Right atrium auricular region (tissue), 2 donors: ENCODE measurements around the gene NHLRC1. TPM values are rescaled to one million over a fixed set of nuclear protein-coding genes. Genes with fewer than 3 reads are reported as not detected.

Experiments
- DNase-seq: peaks from one replicate; pipeline ENCODE4 v3.0.0-alpha.2; 2019; ENCODE audit warnings: low spot score
- H3K27ac ChIP-seq, 2 donors: fragments of 200-600 bp; sonication (generic); 1 replicate in 1 of 2; 2 replicates in 1 of 2; pipeline ENCODE4 v1.5.1; 2016 to 2019
- H3K27me3 ChIP-seq, 2 donors: fragments of 200-600 bp; sonication (generic); one replicate each; pipeline versions ENCODE4 v1.5.1 to v1.6.0; 2017 to 2019
- H3K36me3 ChIP-seq: fragments of 200-600 bp; sonication (generic); one replicate; pipeline ENCODE4 v1.5.1; 2016
- H3K4me1 ChIP-seq, 2 donors: fragments of 200-600 bp; sonication (generic); one replicate each; pipeline versions ENCODE4 v1.5.1 to v1.6.0; 2017 to 2019
- H3K4me3 ChIP-seq, 2 donors: fragments of 200-600 bp; sonication (generic); 1 replicate in 1 of 2; 2 replicates in 1 of 2; pipeline ENCODE4 v1.5.1; 2017 to 2019; ENCODE audit warnings: mild to moderate bottlenecking in 1 of 2, moderate library complexity in 1 of 2
- H3K9me3 ChIP-seq, 2 donors: fragments of 200-600 bp; sonication (generic); one replicate each; pipeline ENCODE4 v1.5.1; 2019
- CTCF ChIP-seq, 2 donors: fragments of 200-600 bp; sonication (generic); IDR thresholded peaks; one replicate each; pipeline ENCODE4 v1.5.1; 2019; ENCODE audit warnings: antibody characterized with exemption in 2 of 2
- total RNA-seq, 2 donors: library from RNA; depleted of rRNA; stranded (reverse); fragments of >200 nt; gene quantifications; one replicate each; pipeline ENCODE4 v1.1.0, GENCODE V29; 2016

The NHLRC1 gene
- total RNA-seq, 2 donors from 2014 or later, result 1.8 to 2.4 TPM

DNA sequence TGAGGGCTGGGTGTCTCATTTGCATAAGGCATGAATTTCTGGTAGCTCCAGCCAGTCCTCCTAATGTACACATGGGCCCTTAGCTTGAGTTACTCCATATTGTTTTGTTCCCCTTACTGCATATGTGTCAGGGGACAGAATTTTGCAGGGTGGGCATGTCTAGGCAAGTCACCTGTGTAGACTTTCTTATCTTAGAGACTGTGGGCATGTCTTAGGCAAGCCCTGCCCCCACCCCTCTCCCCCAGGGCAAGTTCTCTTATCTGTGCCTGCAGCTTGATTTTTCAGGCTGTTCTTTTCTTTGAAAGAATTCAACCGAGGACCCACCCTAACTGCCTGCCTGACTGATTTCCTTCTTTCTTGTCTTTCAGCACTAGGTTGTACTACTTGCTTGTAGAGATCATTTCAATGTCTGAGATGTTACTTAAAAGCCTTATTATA is 32.1 kb downstream of the NHLRC1 start:
- no peak for DNase-seq
- TF ChIP-seq CTCF (IDR thresholded peaks at IDR 0.05), result no peak
- H3K9me3 ChIP-seq, result no peaks in the 10 kb centered on the region

GRCh38 chr6:18088419-18089296 is 33.8 kb downstream of the NHLRC1 start:
- H3K9me3 ChIP-seq, result no peaks in the 10 kb centered on the region
- no peak overlapping the region for H3K4me3 ChIP-seq
- no peaks in the 10 kb centered on the region for H3K27me3 ChIP-seq
- H3K27ac ChIP-seq, result no peak overlapping the region
- no peaks in the 10 kb centered on the region for H3K4me1 ChIP-seq
- DNase-seq, result no peak
- no peaks in the 10 kb centered on the region for H3K36me3 ChIP-seq
- TF ChIP-seq CTCF (IDR thresholded peaks at IDR 0.05), result no peak

More for the DNA sequence above, 32.1 kb downstream of the NHLRC1 start:
- Histone ChIP-seq H3K4me1 (no peaks in the 10 kb centered on the region), H3K4me3 (no peak overlapping the region), H3K27ac (no peak overlapping the region), H3K36me3 (no peaks in the 10 kb centered on the region), H3K27me3 (no peaks in the 10 kb centered on the region)

- H3K27ac ChIP-seq, result no peak overlapping the region
- no peak for TF ChIP-seq CTCF (IDR thresholded peaks at IDR 0.05)
- H3K9me3 ChIP-seq, result no peaks in the 10 kb centered on the region
- H3K4me1 ChIP-seq, result no peaks in the 10 kb centered on the region
- H3K27me3 ChIP-seq, result no peaks in the 10 kb centered on the region
- no peak for DNase-seq
- H3K36me3 ChIP-seq, result no peaks in the 10 kb centered on the region
- H3K4me3 ChIP-seq, result no peak overlapping the region
These were observed 34.9 kb downstream of the NHLRC1 start for GRCh38 chr6:18087396-18088165.

DNA sequence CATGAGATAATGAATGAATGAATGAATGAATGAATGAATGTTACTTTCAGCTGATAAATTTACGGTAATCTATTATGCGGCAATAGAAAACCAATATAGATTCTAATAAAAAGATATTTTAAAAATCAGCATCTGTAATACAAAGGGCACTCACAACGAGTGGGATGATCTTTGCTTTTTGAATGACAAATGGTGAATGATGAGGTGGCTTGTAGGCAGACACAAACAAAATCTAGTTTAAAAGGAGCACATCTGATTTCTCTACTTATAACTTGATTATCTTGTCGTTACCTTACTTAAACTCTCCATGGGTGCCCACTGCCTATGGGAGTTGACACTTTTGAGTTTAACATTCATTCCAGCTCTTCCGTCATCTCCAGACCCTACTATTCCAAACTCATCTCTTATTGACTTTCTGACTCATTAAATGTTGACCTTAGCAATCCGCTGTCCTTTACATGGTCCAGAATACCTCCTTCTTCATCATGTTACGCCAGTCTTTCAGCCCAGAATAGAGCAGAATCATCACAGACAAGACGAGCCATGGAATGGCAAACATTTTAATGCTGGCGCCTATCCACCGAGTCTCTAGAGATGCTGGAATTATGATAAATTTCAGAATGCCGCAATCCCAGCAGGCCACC is 41.3 kb downstream of the NHLRC1 start:
- no peaks in the 10 kb centered on the region for H3K36me3 ChIP-seq
- TF ChIP-seq CTCF (IDR thresholded peaks at IDR 0.05), result no peak
- H3K9me3 ChIP-seq, result no peaks in the 10 kb centered on the region
- no peak for DNase-seq
- no peaks in the 10 kb centered on the region for H3K4me1 ChIP-seq
- H3K27me3 ChIP-seq, result no peaks in the 10 kb centered on the region
- H3K27ac ChIP-seq, result no peak overlapping the region
- no peak overlapping the region for H3K4me3 ChIP-seq

DNA sequence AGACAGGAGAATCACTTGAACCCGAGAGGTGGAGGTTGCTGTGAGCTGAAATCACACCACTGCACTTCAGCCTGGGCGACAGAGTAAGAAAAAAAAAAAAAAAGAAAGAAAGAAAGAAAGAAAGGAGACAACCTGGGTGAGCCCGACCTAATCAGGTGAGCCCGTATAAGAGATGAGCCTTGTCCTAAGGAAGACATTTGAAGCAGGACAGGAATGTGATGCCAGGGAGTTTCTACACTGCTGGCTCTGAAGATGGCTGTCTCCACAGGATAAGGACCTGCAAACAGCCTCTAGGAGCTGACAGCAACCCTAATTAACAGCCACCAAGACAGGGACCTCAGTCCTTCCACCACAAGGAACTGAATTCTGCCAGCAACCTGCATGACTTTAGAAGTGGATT is 41.9 kb downstream of the NHLRC1 start:
- Histone ChIP-seq H3K27me3 (no peaks in the 10 kb centered on the region), H3K4me3 (no peak overlapping the region), H3K9me3 (no peaks in the 10 kb centered on the region), H3K4me1 (no peaks in the 10 kb centered on the region), H3K27ac (no peak overlapping the region), H3K36me3 (no peaks in the 10 kb centered on the region)
- no peak for TF ChIP-seq CTCF (IDR thresholded peaks at IDR 0.05)
- no peak for DNase-seq
